Endodermal cell (in vitro differentiated cells): ENCODE results near the gene LRIG1. TPM values are rescaled to one million over a fixed set of nuclear protein-coding genes. Genes with fewer than 3 reads are reported as not detected.

ENCODE experiments used
- DNase-seq: peaks from one replicate; pipeline ENCODE4 v3.0.0-alpha.2; 2017
- H3K27ac ChIP-seq: 2 replicates; pipeline ENCODE4 v1.5.1; 2013; ENCODE audit warnings: mild to moderate bottlenecking, low read depth, low read length, moderate library complexity
- H3K27me3 ChIP-seq: 2 replicates; pipeline ENCODE4 v1.6.1; 2013; ENCODE audit warnings: mild to moderate bottlenecking, low read length, moderate library complexity; ENCODE audit not compliant: insufficient read depth, control insufficient read depth, poor library complexity, severe bottlenecking
- H3K36me3 ChIP-seq: 2 replicates; pipeline ENCODE4 v1.7.0; 2013; ENCODE audit warnings: mild to moderate bottlenecking, low read length, moderate library complexity; ENCODE audit not compliant: control insufficient read depth, insufficient read depth
- H3K4me1 ChIP-seq: one replicate; pipeline ENCODE4 v1.7.0; 2013; ENCODE audit warnings: low read length; ENCODE audit not compliant: control insufficient read depth, insufficient read depth
- H3K4me3 ChIP-seq: 2 replicates; pipeline ENCODE4 v1.5.1; 2013; ENCODE audit warnings: mild to moderate bottlenecking, low read length, moderate library complexity
- H3K9ac ChIP-seq: 2 replicates; pipeline ENCODE4 v1.6.1; 2013; ENCODE audit warnings: mild to moderate bottlenecking, low read length, moderate library complexity; ENCODE audit not compliant: poor library complexity, severe bottlenecking; ENCODE audit errors: extremely low read depth
- H3K9me3 ChIP-seq: 2 replicates; pipeline ENCODE4 v1.6.1; 2013; ENCODE audit warnings: mild to moderate bottlenecking, low read length, moderate library complexity; ENCODE audit not compliant: control insufficient read depth
- H3K27ac Mint-ChIP-seq: 2 replicates; pipeline ENCODE4 v1.8.0; 2020; ENCODE audit warnings: mixed read lengths
- H3K27me3 Mint-ChIP-seq: 2 replicates; pipeline ENCODE4 v1.8.0; 2021; ENCODE audit warnings: mild to moderate bottlenecking, mixed read lengths; ENCODE audit not compliant: insufficient read depth
- H3K36me3 Mint-ChIP-seq: 2 replicates; pipeline ENCODE4 v1.8.0; 2020; ENCODE audit warnings: low read depth, mixed read lengths
- H3K4me1 Mint-ChIP-seq: 2 replicates; pipeline ENCODE4 v1.8.0; 2020; ENCODE audit warnings: mixed read lengths
- H3K4me3 Mint-ChIP-seq: 2 replicates; pipeline ENCODE4 v1.8.0; 2020; ENCODE audit warnings: mild to moderate bottlenecking, moderate library complexity, mixed read lengths
- H3K9me3 Mint-ChIP-seq: 2 replicates; pipeline ENCODE4 v1.8.0; 2020; ENCODE audit warnings: mild to moderate bottlenecking, mixed read lengths
- WGBS, 2 experiments: methylation state at CpG; one replicate each; pipeline versions ENCODE4 v1.1.5 to v1.1.7; 2013; ENCODE audit warnings: missing lambda C conversion rate in 2 of 2, mixed read lengths in 1 of 2; ENCODE audit not compliant: insufficient coverage in 1 of 2, insufficient read length in 1 of 2; 5-methylcytosine and 5-hydroxymethylcytosine counted together
- total RNA-seq, 2 donors: library from RNA; stranded (reverse); fragmentation: NEBNext Ultra II Directional in 1 of 2; extraction: Animal tissue kit (Norgen Biotek cat#: 25700) in 1 of 2; gene quantifications; 2 replicates in 1 of 2; 3 replicates in 1 of 2; pipeline ENCODE4 v1.2.1, GENCODE V29; 2021
- TF ChIP-seq, protein P1 (sequence below): fragments of 200-600 bp; sonication (generic); conservative IDR thresholded peaks from 2 replicates; pipeline ENCODE4 v1.5.0; 2021; ENCODE audit warnings: antibody characterized with exemption, mild to moderate bottlenecking

The LRIG1 gene
- total RNA-seq, 2 donors from 2014 or later, result 37.5 to 42.3 TPM

DNA sequence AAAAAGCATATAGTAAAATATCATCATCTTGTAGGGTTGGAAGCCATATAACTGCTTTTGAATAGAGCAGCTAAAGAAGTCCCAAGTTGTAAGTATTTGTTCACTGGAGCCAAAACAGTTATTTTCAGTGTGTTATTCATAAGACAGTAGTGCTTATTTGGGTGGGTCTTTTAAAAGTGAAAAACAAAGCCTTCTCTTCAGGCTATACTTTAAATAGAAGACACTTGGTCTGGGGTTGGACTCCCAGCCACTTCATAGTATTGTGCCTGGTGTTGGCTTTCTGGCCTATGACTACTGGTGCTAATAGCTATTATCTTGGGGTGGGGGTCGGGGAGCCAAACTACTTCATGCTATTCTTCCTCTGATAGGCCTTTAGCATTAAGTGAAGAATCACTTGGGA is 144.8 kb downstream of the LRIG1 start:
- 80 to 100% methylated on average over 1 of the region's 1 CpG for WGBS, 2 experiments

DNA sequence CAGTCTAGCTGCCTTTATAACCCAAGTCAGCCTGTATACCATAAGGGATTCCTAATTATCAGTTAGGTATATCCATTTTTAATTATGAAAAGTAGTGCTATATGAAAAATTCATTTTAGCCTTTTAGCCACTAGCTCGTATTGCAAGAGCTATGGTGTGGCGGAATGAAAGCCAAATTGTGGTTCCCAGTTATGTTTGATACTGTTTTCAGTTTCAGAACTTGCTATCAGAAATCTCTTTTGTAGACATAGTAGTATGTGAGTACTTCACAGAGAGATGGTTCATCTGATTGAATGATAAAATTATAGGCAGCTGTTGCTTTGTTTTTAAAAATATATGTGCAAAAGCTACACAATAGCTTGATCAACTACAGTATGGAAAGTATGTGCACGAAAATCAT is 145.4 kb downstream of the LRIG1 start:
- DNase-seq, result no peak
- Histone ChIP-seq H3K27ac (no peak overlapping the region), H3K27me3 (no peaks in the 10 kb centered on the region), H3K36me3 (no peaks in the 10 kb centered on the region), H3K9me3 (no peaks in the 10 kb centered on the region), H3K4me3 (no peak overlapping the region), H3K9ac (no peak overlapping the region), H3K4me1 (peaks cover 4% of the 10 kb centered on the region)
- Mint-ChIP-seq H3K36me3 (no peaks in the 10 kb centered on the region), H3K4me3 (no peak overlapping the region), H3K27me3 (no peaks in the 10 kb centered on the region), H3K4me1 (peaks cover 6% of the 10 kb centered on the region), H3K27ac (no peak overlapping the region), H3K9me3 (no peaks in the 10 kb centered on the region)
- 92 to 93% methylated on average over 3 of the region's 3 CpGs for WGBS, 2 experiments
- TF ChIP-seq, protein P1, sequence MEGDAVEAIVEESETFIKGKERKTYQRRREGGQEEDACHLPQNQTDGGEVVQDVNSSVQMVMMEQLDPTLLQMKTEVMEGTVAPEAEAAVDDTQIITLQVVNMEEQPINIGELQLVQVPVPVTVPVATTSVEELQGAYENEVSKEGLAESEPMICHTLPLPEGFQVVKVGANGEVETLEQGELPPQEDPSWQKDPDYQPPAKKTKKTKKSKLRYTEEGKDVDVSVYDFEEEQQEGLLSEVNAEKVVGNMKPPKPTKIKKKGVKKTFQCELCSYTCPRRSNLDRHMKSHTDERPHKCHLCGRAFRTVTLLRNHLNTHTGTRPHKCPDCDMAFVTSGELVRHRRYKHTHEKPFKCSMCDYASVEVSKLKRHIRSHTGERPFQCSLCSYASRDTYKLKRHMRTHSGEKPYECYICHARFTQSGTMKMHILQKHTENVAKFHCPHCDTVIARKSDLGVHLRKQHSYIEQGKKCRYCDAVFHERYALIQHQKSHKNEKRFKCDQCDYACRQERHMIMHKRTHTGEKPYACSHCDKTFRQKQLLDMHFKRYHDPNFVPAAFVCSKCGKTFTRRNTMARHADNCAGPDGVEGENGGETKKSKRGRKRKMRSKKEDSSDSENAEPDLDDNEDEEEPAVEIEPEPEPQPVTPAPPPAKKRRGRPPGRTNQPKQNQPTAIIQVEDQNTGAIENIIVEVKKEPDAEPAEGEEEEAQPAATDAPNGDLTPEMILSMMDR, result no peak

More for the DNA sequence above, 144.8 kb downstream of the LRIG1 start:
- H3K9me3 Mint-ChIP-seq, result no peaks in the 10 kb centered on the region
- no peak overlapping the region for H3K4me3 Mint-ChIP-seq
- DNase-seq, result no peak
- Histone ChIP-seq H3K9me3 (no peaks in the 10 kb centered on the region), H3K27ac (no peak overlapping the region), H3K27me3 (no peaks in the 10 kb centered on the region), H3K9ac (no peak overlapping the region), H3K36me3 (no peaks in the 10 kb centered on the region), H3K4me1 (peaks cover 4% of the 10 kb centered on the region), H3K4me3 (no peak overlapping the region)
- TF ChIP-seq, protein P1, result no peak
- H3K4me1 Mint-ChIP-seq, result peaks cover 6% of the 10 kb centered on the region
- H3K27ac Mint-ChIP-seq, result no peak overlapping the region
- no peaks in the 10 kb centered on the region for H3K36me3 Mint-ChIP-seq
- no peaks in the 10 kb centered on the region for H3K27me3 Mint-ChIP-seq

DNA sequence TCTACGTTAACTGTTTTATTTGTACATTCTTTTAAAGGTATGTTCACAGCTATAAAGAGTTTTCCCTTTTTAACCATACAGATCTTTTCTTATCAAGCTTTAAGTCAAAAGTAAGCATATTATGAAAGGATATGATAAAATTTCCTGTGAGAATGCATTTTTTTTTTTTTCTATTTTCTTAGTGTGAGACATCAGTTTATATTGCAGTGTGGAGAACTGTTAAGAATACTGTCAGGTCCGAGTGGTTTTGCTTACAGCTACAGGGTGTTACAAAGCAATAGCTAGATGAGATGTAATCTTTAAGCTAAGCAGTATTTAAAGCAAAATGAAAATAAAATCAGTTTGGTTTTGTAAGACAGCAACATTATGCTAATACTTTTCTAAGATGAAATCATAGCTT is 146.8 kb downstream of the LRIG1 start:
- WGBS, 2 experiments, result 83 to 88% methylated on average over 1 of the region's 2 CpGs
- H3K27me3 Mint-ChIP-seq, result no peaks in the 10 kb centered on the region
- H3K9me3 Mint-ChIP-seq, result no peaks in the 10 kb centered on the region
- H3K27me3 ChIP-seq, result no peaks in the 10 kb centered on the region
- H3K9ac ChIP-seq, result no peak overlapping the region
- no peak for DNase-seq
- no peaks in the 10 kb centered on the region for H3K9me3 ChIP-seq
- no peaks in the 10 kb centered on the region for H3K36me3 Mint-ChIP-seq
- TF ChIP-seq, protein P1, result no peak
- no peak overlapping the region for H3K27ac Mint-ChIP-seq
- H3K36me3 ChIP-seq, result no peaks in the 10 kb centered on the region
- H3K27ac ChIP-seq, result no peak overlapping the region
- peaks cover 4% of the 10 kb centered on the region for H3K4me1 ChIP-seq
- no peak overlapping the region for H3K4me3 ChIP-seq
- peaks cover 6% of the 10 kb centered on the region for H3K4me1 Mint-ChIP-seq
- H3K4me3 Mint-ChIP-seq, result no peak overlapping the region
